BJ (cell line): ENCODE data around the gene PYGO2. TPM values are rescaled to one million over a fixed set of nuclear protein-coding genes. Genes with fewer than 3 reads are reported as not detected.

Source experiments
- CTCF ChIA-PET: fragments of 350-600 bp; formaldehyde crosslinking; extraction: SDS; loops from one replicate; lab custom pipeline; 2021; ENCODE audit warnings: antibody characterized with exemption, inconsistent platforms; lab: Yijun Ruan, JAX
- POLR2A ChIA-PET: fragments of 300-600 bp; sonication (Branson Sonifier 250); formaldehyde crosslinking; extraction: SDS; loops from one replicate; lab custom pipeline; 2021; ENCODE audit warnings: antibody characterized with exemption; lab: Charles Lee
- DNase-seq: peaks from one replicate; pipeline ENCODE4 v3.0.0-alpha.2; 2011; ENCODE audit warnings: low read depth
- H3K27me3 ChIP-seq: 2 replicates; pipeline ENCODE4 v1.6.0; 2011; ENCODE audit warnings: low read length; ENCODE audit not compliant: control insufficient read depth, insufficient read depth
- H3K36me3 ChIP-seq: 2 replicates; pipeline ENCODE4 v1.5.1; 2011; ENCODE audit warnings: low read length; ENCODE audit not compliant: control insufficient read depth, insufficient read depth
- H3K4me3 ChIP-seq: 2 replicates; pipeline ENCODE4 v1.5.1; 2011; ENCODE audit warnings: low read depth, mild to moderate bottlenecking, control low read depth, low read length
- polyA plus RNA-seq: library from polyadenylated mRNA; depleted of rRNA; stranded (reverse); fragments of >200 nt; gene quantifications from 2 replicates; pipeline ENCODE4 v1.2.3, GENCODE V29; 2011
- TF ChIP-seq, protein P1 (sequence below): IDR thresholded peaks from 2 replicates; pipeline ENCODE4 v1.5.1; 2011; ENCODE audit warnings: low read depth, mild to moderate bottlenecking, control low read depth, inconsistent platforms, low read length, moderate library complexity; ENCODE audit not compliant: insufficient read depth

Gene PYGO2
- polyA plus RNA-seq, 1 experiment: 21.0 TPM

DNA sequence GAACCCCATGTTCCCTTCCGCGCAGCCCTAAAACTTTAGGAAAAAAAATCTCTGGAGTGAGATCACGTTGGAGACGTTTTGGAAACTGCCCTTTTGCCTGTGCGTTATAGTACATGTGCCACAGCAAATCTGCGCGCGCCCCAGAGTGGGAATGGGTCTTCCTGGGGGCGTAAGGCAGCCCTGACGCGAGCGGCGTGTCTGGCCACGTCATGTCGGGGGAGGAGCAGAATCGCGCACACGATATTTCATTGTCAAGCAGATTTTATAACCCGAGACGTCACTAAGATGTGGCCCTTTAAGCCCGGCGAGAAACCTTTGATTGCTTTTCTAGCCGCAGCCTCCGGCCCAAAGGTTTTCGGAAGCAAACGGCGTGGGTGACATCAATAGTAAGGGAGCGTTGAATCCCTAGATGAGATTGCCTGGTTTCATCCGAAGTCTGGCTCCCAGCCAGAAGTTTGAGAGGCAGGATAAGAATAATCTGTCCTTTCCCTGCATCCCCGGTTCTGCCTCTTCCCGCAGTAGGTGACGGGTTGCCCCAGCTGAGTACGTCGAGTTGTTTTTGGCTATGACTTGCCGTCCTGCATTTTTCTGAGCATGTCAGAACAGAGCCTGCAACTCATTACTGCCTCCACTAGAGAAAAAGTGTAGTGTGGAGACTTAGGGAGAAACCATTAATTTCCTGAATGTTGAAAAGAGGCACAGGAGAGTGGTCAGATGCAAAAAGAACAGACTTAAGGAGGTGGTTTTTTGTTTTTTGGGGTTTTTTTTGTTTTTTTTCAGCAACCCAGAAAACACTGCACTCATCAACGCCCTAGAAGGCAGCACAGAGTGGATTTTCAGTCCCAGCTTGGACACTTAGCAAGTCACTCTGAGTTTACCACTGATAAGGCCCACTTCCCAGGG is 24.2 kb downstream of the PYGO2 start:
- CTCF ChIA-PET: interaction anchor here (0.6 to 1.9 kb wide), 15 partner anchors 11 to 603 kb away, joined by 3 to 6 read pairs (median 4); partner anchors contain the start of genes ADAM15 and PBXIP1
- H3K36me3 ChIP-seq: no peaks in the 10 kb centered on the region
- TF ChIP-seq, protein P1, sequence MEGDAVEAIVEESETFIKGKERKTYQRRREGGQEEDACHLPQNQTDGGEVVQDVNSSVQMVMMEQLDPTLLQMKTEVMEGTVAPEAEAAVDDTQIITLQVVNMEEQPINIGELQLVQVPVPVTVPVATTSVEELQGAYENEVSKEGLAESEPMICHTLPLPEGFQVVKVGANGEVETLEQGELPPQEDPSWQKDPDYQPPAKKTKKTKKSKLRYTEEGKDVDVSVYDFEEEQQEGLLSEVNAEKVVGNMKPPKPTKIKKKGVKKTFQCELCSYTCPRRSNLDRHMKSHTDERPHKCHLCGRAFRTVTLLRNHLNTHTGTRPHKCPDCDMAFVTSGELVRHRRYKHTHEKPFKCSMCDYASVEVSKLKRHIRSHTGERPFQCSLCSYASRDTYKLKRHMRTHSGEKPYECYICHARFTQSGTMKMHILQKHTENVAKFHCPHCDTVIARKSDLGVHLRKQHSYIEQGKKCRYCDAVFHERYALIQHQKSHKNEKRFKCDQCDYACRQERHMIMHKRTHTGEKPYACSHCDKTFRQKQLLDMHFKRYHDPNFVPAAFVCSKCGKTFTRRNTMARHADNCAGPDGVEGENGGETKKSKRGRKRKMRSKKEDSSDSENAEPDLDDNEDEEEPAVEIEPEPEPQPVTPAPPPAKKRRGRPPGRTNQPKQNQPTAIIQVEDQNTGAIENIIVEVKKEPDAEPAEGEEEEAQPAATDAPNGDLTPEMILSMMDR: peak; percentile 40
- no peaks in the 10 kb centered on the region for H3K27me3 ChIP-seq
- peak overlapping the region; percentile 83 for H3K4me3 ChIP-seq
- peak; percentile 61 for DNase-seq
- POLR2A ChIA-PET: interaction anchor here (0.7 to 1.2 kb wide), 2 partner anchors 35 to 345 kb away, joined by 3 to 5 read pairs; no protein-coding TSS in a partner anchor

DNA sequence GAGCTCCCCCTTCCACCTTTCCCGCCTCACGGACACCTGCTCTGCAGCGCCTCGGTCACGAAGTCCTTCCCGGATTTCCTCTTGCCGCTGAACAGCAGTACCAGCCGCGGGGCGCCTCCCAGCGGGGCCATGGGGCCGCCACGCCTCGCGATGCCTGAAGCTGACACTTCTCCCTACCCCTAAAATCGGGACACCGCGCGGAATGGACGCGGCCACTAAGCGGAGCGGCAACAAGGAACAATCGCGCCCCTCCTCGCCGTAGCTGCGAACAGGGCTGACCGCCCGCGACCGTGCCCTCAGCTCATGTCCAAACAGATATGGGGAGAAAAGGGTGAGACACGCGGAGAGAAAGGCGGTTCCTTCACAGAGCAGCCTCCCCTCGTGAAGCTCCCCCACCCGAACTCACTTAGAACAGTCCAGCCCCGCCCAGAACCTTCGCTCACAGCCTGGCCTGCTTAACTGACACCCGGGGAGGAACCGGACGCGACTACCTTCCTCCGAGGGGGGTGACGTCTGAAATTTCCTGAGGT is 25.0 kb downstream of the PYGO2 start, which contains the start of gene PMVK:
PMVK (minus strand) TSS at position 165 of the 530 bp plus-strand sequence; CDS start at position 131, 34 bp downstream.
- no peaks in the 10 kb centered on the region for H3K27me3 ChIP-seq
- peak; percentile 55 for DNase-seq
- H3K4me3 ChIP-seq: peak within 1 kb of the TSS; percentile 83
- ChIA-PET POLR2A (interaction anchor here (0.5 to 0.7 kb wide), 3 partner anchors 37 to 345 kb away, joined by 4 to 5 read pairs (median 4); no protein-coding TSS in a partner anchor), CTCF (interaction anchor here (0.6 to 1.9 kb wide), 17 partner anchors 8 to 946 kb away, joined by 3 to 6 read pairs (median 4); partner anchors contain the start of genes ADAM15, PBXIP1 and RPS27)
- TF ChIP-seq, protein P1: peak; percentile 53
- H3K36me3 ChIP-seq: no peaks in the 10 kb centered on the region

DNA sequence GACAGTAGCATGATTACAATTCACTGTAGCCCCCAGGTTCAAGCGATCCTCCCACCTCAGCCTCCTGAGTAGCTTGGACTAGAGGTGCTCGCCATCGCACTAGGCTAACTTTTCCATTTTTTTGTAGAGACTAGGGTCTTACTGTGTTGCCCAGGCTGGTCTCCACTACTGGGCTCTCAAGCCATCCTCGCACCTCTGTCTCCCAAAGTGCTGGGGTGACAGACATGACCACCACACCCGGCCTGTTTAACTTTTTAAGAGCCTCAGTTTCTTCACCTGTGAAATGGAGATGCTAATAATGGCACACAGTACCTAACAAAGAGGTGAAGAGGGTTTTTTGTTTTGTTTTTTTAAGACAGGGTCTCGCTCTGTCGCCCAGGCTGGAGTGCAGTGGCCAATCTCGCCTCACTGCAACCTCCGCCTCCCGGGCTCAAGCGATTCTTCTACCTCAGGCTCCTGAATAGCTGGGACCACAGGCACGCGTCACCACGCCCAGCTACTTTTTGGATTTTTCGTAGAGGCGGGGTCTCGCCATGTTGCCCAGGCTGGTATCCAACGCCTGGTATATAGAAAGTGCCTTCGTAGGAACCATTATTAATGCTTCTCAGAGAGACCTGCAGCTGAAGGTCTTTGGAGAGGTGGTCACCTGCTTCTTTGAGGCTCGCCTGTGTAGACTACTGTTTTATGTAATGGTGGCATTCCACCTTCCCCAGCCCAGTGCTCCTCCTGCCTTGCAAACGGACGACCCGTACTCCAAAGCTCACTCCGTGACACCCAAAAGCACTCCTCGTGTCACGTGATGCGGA is 25.6 kb downstream of the PYGO2 start:
- TF ChIP-seq, protein P1: no peak
- Histone ChIP-seq H3K27me3 (no peaks in the 10 kb centered on the region), H3K4me3 (peak overlapping the region; percentile 83), H3K36me3 (no peaks in the 10 kb centered on the region)
- no peak for DNase-seq
- POLR2A ChIA-PET: interaction anchor here (0.5 to 0.6 kb wide), 3 partner anchors 14 to 67 kb away, joined by 3 to 4 read pairs (median 4); no protein-coding TSS in a partner anchor
- CTCF ChIA-PET: interaction anchor here (0.6 to 1.9 kb wide), 16 partner anchors 8 to 946 kb away, joined by 3 to 6 read pairs (median 4); partner anchors contain the start of genes ADAM15, PBXIP1 and RPS27

DNA sequence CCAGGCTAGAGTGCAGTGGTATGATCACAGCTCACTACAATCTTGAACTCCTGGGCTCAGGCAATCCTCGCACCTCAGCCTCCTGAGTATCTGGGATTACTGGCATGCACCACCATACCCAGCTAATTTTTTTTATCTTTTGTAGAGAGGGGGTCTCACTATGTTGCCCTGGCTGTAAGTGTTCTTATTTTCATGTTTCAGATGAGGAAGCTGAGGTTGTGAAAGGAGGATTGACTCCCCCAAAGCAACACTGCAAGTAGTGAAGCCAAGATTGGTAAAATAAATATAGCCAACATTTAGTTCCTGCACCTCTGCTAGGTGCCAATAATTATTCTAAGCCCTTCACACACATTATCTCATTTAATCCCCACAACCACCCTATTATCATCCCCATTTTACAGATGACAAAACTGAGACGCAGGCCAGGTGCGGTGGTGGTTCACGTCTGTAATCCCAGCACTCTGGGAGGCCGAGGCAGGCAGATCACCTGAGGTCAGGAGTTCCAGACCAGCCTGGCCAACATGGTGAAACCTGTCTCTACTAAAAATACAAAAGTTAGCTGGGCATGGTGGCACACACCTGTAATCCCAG is 27.1 kb downstream of the PYGO2 start:
- no peaks in the 10 kb centered on the region for H3K27me3 ChIP-seq
- no peaks in the 10 kb centered on the region for H3K36me3 ChIP-seq
- POLR2A ChIA-PET: no interaction called here
- TF ChIP-seq, protein P1: no peak
- CTCF ChIA-PET: interaction anchor here (0.6 kb wide), 1 partner anchor 1169 kb away, joined by 4 read pairs; no protein-coding TSS in a partner anchor
- DNase-seq: no peak
- H3K4me3 ChIP-seq: no peak overlapping the region
